IPS DF 19.7 (cell line): ENCODE measurements around the gene GIT2.
"Not testable (repeated sequence)": the region's sequence is repeated elsewhere in the genome, so short reads cannot be mapped to it uniquely, and the experiment has no call there.

ENCODE experiments used
- DNase-seq: peaks from one replicate; pipeline ENCODE4 v3.0.0-alpha.2; 2013; ENCODE audit warnings: low read depth, low spot score

GIT2 gene

GRCh38 chr12:109921982-109922381, 74.2 kb downstream of the GIT2 start:
- DNase-seq, result no peak

- DNase-seq, result no peak
Observed at GRCh38 chr12:109920261-109920780, 75.8 kb downstream of the GIT2 start.

- no peak for DNase-seq
Observed at GRCh38 chr12:109919456-109919855, 76.7 kb downstream of the GIT2 start.

- DNase-seq, result no peak
Observed at GRCh38 chr12:109916045-109916444, 80.1 kb downstream of the GIT2 start.

GRCh38 chr12:109915171-109916040, 80.8 kb downstream of the GIT2 start:
- DNase-seq, result no peak

DNA sequence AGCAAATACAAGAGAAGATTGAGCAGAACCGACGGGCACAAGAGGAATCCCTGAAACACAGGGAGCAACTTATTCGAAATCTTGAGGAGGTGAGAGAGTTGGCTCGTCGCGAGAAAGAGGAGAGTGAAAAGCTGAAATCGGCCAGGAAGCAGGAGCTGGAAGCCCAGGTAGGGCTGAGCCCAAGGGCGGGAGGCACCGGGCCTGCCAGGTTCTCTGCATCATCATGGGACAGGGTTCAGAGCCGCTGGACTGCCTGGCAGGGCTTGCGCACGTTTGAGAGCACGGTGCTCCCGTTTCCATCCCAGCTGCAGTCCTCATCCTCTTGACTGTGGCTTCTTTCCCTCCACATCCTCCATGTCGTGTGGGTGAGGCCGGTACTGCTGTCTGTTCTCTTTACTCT, 81.7 kb downstream of the GIT2 start:
- DNase-seq, result no peak

DNA sequence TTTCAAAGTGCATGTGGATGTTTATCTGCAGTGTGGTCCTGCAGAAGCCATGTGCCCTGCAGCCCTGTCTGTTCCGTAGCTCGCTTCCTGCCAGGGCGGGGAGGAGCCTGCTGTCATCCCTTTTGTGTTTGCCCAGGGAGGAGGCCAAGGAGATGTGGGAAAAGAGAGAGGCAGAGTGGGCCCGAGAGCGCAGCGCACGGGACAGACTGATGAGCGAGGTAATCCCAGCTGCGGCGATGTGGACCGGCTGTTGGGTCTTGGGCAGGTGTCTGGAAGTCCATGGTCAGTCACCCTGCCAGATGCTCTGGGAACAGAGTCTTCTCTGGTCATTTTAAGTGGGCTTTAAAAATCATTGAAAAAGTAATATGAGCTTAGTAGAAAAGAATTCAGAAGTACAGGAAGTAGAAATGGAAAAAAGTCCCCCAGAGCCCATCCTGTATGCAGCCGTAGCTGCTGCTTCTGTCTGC, 83.3 kb downstream of the GIT2 start:
- no peak for DNase-seq

DNA sequence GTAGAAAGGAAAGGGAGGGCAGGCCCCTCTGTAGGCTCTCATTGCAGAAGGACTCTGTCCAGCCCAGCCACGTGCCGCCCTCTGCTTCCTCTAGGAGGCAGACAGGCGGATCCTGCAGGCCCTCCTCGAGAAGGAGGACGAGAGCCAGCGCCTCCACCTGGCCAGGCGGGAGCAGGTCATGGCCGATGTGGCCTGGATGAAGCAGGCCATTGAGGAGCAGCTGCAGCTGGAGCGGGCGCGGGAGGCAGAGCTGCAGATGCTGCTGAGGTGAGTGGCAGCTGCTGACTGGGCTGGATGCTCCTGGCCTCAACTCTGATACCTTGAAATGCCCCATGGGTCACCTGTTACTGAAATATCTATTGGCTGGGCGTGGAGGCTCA, 85.2 kb downstream of the GIT2 start:
- DNase-seq, result peak; percentile 63

DNA sequence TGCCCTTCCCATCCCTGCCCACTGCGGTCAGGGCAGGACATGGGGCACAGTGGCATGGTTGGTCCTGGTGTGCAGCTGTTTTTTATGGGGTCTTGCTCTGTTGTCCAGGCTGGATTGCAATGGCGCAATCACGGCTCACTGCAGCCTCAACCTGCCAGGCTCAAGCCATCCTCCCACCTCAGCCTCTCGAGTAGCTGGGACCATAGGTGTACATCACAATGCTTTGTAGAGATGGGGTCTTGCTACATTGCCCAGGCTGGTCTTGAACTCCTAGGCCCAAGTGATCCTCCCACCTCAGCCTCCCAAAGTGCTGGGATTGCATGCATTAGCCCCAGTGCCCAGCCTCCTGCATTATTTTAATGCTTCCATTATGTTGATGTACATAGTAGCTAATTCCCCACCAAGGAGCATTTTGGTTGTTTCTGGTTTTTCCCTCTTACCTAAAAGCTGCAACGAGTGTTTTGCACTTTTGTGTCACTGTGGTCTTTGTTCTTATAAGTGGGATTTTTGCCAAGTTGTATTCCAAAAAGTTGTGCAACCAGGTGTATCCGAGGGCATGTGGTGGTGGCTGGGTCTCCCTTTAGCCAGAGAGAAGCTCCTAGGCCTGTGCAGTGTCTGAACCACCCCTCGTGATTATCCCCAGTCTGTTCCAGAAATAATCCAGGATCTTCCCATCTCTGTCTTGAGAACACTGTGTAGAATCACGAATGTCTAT, 85.8 kb downstream of the GIT2 start:
- DNase-seq, result no peak

DNA sequence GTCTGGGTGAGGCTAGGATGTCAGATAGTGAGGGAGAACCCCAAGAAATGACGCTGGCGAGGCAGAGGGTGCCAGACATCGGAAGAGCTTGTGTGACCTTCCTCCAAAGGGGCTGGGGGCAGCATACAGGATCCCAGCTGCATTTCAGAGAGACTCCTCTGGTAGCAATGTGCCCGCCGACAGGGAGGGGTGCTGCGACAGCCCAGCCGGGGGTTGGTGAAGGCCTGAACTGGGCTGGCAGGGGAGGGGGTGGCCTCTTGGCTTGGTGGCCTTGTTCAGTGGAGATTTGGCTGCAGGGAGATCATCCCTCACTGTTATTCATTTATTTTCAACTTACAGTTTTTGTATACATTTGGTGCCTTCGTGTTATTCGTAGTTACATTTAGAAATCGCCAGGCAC, 90.9 kb downstream of the GIT2 start:
- DNase-seq, result no peak

DNA sequence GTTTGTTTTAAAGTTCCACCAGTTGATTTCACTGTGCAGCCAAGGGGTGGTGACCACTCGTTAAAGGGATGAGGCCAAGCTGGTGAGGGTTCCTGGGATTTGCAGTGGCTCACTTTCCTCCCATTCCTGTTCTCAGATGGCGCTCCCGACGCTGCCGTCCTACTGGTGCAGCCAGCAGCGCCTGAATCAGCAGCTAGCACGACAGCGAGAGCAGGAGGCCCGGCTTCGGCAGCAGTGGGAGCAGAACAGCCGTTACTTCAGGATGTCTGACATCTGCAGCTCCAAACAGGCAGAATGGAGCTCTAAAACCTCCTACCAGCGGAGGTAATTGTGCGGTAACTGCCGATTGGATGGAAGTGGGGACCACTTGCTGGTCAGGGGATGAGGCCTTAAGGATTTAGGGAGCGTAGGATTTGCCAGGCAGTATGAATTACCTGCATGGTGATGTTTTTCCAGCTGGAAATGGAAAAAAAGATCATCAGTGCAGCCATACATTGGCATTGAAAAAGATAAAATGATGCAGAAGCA, 93.2 kb downstream of the GIT2 start:
- no peak for DNase-seq

GRCh38 chr12:109900752-109901580, 95.2 kb downstream of the GIT2 start:
- DNase-seq, result peak; percentile 47

GRCh38 chr12:109899783-109900751, 96.1 kb downstream of the GIT2 start, which contains the start of gene TCHP:
Gene TCHP (plus strand): TSS chr12:109900274. CDS start chr12:109903027, 2,753 bp downstream.
- DNase-seq, result peak; percentile 52

GRCh38 chr12:109899345-109899744, 96.8 kb downstream of the GIT2 start:
- not testable (repeated sequence) for DNase-seq

GRCh38 chr12:109897029-109897428, 99.1 kb downstream of the GIT2 start:
- DNase-seq, result no peak

GRCh38 chr12:109896188-109896587, 100.0 kb downstream of the GIT2 start:
- DNase-seq, result no peak

DNA sequence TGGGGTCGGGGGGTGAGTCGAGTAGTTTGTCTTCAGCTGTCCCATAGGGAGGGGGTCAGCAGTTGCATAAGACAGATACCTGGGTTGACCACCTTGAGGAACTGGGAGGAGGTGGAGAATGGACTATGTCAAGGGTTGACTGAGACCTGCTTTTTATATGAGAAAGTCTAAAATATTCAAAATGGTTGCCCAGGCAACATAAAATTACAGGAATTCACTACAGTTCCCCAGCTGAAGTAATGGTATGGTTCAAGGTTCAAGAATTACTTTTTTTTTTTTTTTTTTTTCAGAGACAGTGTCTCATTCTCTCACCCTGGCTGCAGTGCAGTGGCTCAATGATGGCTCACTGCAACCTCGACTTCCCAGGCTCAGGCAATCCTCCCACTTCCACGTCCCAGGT, 101.2 kb downstream of the GIT2 start:
- no peak for DNase-seq

DNA sequence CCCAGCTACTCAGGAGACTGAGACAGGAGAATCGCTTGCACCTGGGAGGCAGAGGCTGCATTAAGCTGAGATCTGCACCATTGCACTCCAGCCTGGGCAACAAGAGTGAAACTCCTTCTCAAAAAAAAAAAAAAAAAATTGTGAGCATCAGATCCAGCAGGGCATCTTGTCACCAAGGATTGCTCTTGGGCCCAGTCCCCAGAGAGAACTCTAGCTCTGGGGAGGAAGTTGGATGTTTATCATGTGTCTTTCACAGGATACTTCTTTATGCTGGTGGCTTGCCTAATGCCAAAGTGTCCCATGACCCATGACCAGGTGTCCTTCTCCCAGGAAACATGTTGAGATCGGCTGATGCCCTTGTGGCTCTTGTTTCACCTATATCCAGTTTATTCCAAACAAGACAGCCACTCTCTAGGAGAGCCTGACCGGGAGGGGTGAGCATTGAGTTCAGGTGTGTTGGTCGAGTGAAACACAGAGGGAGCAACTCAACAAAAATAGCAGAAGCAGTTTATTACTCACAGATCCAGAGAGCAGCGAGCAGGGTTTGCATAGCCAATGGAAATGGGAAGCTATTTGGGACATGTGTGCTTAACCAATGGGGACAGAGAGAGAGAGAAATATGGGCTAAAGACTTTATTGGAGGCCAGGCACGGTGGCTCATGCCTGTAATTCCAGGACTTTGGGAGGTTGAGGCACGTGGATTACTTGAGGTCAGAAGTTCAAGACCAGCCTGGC, 102.7 kb downstream of the GIT2 start:
- DNase-seq, result no peak

DNA sequence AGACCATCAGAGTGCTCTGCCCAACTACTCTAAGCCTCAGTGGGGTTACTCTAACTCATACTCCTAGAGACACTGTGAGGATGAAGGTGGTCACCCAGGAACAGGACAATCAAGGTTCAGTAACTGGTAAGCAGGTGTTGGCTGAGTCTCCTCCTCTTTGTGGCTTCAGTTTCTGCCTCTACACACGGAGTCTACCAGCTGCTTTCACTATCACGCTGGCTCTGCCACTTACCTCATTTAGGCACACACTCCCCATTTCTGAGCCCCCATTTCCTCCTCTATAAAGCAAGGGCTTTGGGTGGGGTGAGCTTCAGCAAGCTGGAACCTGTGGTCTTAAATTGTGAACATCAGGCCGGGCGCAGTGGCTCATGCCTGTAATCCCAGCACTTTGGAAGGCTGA, 103.4 kb downstream of the GIT2 start:
- DNase-seq, result no peak
